ENCODE results near the gene AGBL1. TPM values are rescaled to one million over a fixed set of nuclear protein-coding genes. Genes with fewer than 3 reads are reported as not detected.
"Not testable (repeated sequence)": the region's sequence is repeated elsewhere in the genome, so short reads cannot be mapped to it uniquely, and the experiment has no call there.

The AGBL1 gene
- total RNA-seq, 2 experiments from 2014 or later = not detected

DNA sequence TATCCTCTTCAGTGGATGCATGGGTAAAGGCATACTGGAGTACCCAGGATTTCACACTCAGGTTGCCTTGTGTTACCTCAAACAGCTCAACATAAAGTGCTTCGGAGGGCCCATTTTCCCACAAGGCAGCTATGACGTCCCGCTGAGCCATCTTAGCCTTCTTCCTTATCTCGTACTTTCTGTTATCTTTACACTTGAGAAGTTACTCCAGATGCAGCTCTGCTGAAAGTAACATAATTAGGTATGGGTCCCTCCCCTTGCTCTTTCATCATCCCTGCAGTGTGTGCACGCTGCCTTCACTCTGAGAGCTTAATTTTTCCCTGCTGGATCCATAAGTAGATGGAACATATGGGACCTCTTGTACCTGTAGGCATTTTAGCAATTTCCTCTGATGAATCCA lies 410.3 kb downstream of the AGBL1 start:
- CTCF ChIA-PET = no interaction called here
- no peak overlapping the region for H3K4me3 Mint-ChIP-seq
- ATAC-seq = no peak
- DNase-seq = no peak
- H3K27ac Mint-ChIP-seq = no peak overlapping the region
- H3K9me3 Mint-ChIP-seq (ENCODE audit: low read depth) = peaks cover 2% of the 10 kb centered on the region
- no peaks in the 10 kb centered on the region for H3K27me3 Mint-ChIP-seq
- peaks cover 2% of the 10 kb centered on the region for H3K36me3 Mint-ChIP-seq
- no peaks in the 10 kb centered on the region for H3K4me1 Mint-ChIP-seq

- H3K36me3 Mint-ChIP-seq = peaks cover 2% of the 10 kb centered on the region
- H3K27ac Mint-ChIP-seq = no peak overlapping the region
- no peak overlapping the region for H3K4me3 Mint-ChIP-seq
- CTCF ChIA-PET = no interaction called here
- DNase-seq (no peak), ATAC-seq (no peak)
- H3K4me1 Mint-ChIP-seq = no peaks in the 10 kb centered on the region
- no peaks in the 10 kb centered on the region for H3K27me3 Mint-ChIP-seq
- peaks cover 2% of the 10 kb centered on the region for H3K9me3 Mint-ChIP-seq (ENCODE audit: low read depth)
Observed at GRCh38 chr15:86491118-86491517, 411.4 kb downstream of the AGBL1 start.

DNA sequence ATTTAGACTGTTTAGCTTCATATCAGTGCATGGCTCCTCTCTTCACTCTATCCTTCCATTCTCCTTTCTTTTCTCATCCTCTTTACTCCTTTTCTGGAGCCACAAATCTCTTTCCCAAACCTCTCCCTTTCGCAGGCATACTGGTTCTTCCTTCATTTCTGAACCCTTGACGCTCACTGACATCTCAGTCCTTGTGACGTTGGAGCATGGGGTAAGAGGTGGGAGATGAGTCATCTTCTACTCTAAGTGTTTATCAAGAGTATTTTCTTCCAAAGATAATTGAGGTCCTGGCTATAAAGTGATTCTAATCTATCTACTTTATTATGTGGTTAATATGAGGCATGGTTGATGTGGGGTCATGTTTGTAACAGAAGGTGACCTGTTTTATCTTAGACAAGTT lies 414.2 kb downstream of the AGBL1 start:
- no peak for DNase-seq
- no peaks in the 10 kb centered on the region for H3K27me3 Mint-ChIP-seq
- CTCF ChIA-PET = no interaction called here
- H3K27ac Mint-ChIP-seq = no peak overlapping the region
- peaks cover 2% of the 10 kb centered on the region for H3K36me3 Mint-ChIP-seq
- no peak overlapping the region for H3K4me3 Mint-ChIP-seq
- ATAC-seq = no peak
- peaks cover 2% of the 10 kb centered on the region for H3K9me3 Mint-ChIP-seq (ENCODE audit: low read depth)
- no peaks in the 10 kb centered on the region for H3K4me1 Mint-ChIP-seq

- Mint-ChIP-seq H3K36me3 (peaks cover 2% of the 10 kb centered on the region), H3K27ac (no peak overlapping the region), H3K4me1 (no peaks in the 10 kb centered on the region), H3K27me3 (no peaks in the 10 kb centered on the region), H3K4me3 (no peak overlapping the region), H3K9me3 (ENCODE audit: low read depth) (peaks cover 2% of the 10 kb centered on the region)
- ATAC-seq = no peak
- no peak for DNase-seq
- CTCF ChIA-PET = interaction anchor here (0.6 kb wide), 1 partner anchor 79 kb away, joined by 3 read pairs; no protein-coding TSS in a partner anchor
Observed at GRCh38 chr15:86494475-86494874, 414.8 kb downstream of the AGBL1 start.

DNA sequence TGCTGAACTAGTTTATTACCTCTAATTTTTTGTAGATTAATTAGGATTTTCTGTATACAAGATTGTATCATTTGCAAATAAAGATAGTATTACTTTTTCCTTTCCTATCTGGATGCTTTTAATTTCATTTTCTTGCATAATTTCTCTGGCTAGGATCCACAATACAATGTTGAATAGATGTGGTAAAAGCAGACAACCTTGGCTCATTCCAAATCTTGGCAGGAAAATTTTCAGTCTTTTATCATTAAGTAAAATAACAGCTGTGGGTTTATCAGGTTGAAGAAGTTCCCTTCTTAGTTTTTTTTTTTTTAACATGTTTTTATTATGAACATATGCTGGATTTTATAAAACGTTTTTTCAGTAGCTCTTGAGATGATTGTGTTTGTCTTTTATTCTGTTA lies 422.6 kb downstream of the AGBL1 start:
- no peaks in the 10 kb centered on the region for H3K27me3 Mint-ChIP-seq
- CTCF ChIA-PET = no interaction called here

GRCh38 chr15:86505951-86506350 lies 426.3 kb downstream of the AGBL1 start:
- Mint-ChIP-seq H3K4me3 (no peak overlapping the region), H3K27me3 (no peaks in the 10 kb centered on the region), H3K4me1 (no peaks in the 10 kb centered on the region), H3K36me3 (no peaks in the 10 kb centered on the region), H3K9me3 (ENCODE audit: low read depth) (peaks cover 2% of the 10 kb centered on the region), H3K27ac (no peak overlapping the region)
- DNase-seq (no peak), ATAC-seq (no peak)
- CTCF ChIA-PET = no interaction called here

More for the DNA sequence above, 422.6 kb downstream of the AGBL1 start:
- Mint-ChIP-seq H3K36me3 (no peaks in the 10 kb centered on the region), H3K4me1 (no peaks in the 10 kb centered on the region), H3K4me3 (no peak overlapping the region), H3K27ac (no peak overlapping the region), H3K9me3 (ENCODE audit: low read depth) (peaks cover 2% of the 10 kb centered on the region)
- ATAC-seq (no peak), DNase-seq (no peak)

DNA sequence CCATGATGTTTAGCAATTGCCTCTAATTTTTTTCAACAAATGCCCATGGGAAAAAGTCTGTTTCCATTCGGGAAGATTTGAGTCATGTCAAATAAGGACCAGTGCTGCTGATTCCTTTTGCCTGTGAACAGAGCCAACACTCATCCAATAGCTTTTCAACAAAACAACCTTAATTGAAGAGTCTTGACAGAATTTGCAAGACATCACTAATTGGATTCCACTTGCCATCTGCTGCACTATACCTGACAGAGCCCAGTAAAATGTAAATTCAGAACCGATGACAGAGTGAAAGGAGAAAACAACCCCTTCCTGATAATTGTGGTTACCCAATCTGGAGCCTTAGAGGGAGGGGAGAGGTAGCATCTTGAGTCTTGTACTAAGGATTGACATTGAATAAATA lies 426.7 kb downstream of the AGBL1 start:
- CTCF ChIA-PET = no interaction called here

GRCh38 chr15:86515625-86516024 lies 436.0 kb downstream of the AGBL1 start:
- DNase-seq (no peak), ATAC-seq (no peak)
- Mint-ChIP-seq H3K9me3 (ENCODE audit: low read depth) (no peaks in the 10 kb centered on the region), H3K4me3 (no peak overlapping the region), H3K36me3 (no peaks in the 10 kb centered on the region), H3K27ac (no peak overlapping the region), H3K4me1 (no peaks in the 10 kb centered on the region), H3K27me3 (no peaks in the 10 kb centered on the region)
- CTCF ChIA-PET = no interaction called here

More for the DNA sequence above, 426.7 kb downstream of the AGBL1 start:
- no peak for ATAC-seq
- no peak overlapping the region for H3K4me3 Mint-ChIP-seq
- no peak for DNase-seq
- H3K9me3 Mint-ChIP-seq (ENCODE audit: low read depth) = peaks cover 2% of the 10 kb centered on the region
- no peak overlapping the region for H3K27ac Mint-ChIP-seq
- H3K4me1 Mint-ChIP-seq = no peaks in the 10 kb centered on the region
- H3K27me3 Mint-ChIP-seq = no peaks in the 10 kb centered on the region
- H3K36me3 Mint-ChIP-seq = no peaks in the 10 kb centered on the region

- no peaks in the 10 kb centered on the region for H3K4me1 Mint-ChIP-seq
- H3K27me3 Mint-ChIP-seq = no peaks in the 10 kb centered on the region
- CTCF ChIA-PET = interaction anchor here (1.1 kb wide), 1 partner anchor 12 kb away, joined by 3 read pairs; no protein-coding TSS in a partner anchor
- H3K27ac Mint-ChIP-seq = no peak overlapping the region
- no peaks in the 10 kb centered on the region for H3K36me3 Mint-ChIP-seq
- peaks cover under 1% of the 10 kb centered on the region for H3K9me3 Mint-ChIP-seq (ENCODE audit: low read depth)
- DNase-seq (no peak), ATAC-seq (no peak)
- no peak overlapping the region for H3K4me3 Mint-ChIP-seq
Observed at GRCh38 chr15:86522721-86523120, 443.1 kb downstream of the AGBL1 start.

DNA sequence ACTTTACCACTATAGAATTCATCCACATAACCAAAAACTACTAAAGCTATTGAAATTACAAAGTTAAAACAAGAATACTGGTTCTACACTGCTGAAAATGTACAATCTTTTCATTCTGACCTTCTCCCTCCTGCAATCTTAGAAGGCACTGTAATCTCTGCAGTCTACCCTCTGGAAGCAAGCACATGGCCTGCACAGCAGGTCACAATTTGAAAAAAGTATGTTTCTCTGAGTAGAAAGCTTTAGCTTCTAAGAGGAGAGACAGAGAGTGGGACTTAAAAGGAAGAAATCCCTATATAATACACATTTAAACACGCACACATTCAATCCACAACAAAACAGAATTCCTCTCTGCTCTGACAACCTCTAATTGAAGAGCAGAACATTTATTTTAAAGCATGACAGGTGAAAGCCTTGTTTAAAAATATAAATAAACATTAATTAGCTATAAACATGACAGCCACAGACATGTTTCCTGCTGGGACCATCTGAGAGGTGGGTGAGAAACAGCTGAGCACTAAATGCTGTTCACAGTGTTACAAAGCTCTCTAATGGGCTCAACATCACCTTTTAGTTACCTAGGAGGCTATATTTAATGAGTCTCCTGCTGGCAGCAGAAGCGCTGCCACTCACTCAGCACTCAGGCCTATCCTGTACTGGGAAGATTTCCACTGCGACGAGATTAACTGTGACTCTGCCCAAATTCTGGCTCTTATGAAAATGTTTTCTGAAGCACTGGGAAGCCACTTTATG lies 447.4 kb downstream of the AGBL1 start:
- H3K27ac Mint-ChIP-seq = no peak overlapping the region
- ATAC-seq (no peak), DNase-seq (no peak)
- CTCF ChIA-PET = no interaction called here
- no peak overlapping the region for H3K4me3 Mint-ChIP-seq
- H3K9me3 Mint-ChIP-seq (ENCODE audit: low read depth) = peaks cover 2% of the 10 kb centered on the region
- no peaks in the 10 kb centered on the region for H3K27me3 Mint-ChIP-seq
- H3K36me3 Mint-ChIP-seq = no peaks in the 10 kb centered on the region
- H3K4me1 Mint-ChIP-seq = no peaks in the 10 kb centered on the region

GRCh38 chr15:86528094-86528493 lies 448.4 kb downstream of the AGBL1 start:
- ATAC-seq; H3K36me3 Mint-ChIP-seq; CTCF ChIA-PET; H3K27ac Mint-ChIP-seq; H3K4me3 Mint-ChIP-seq; H3K27me3 Mint-ChIP-seq; DNase-seq; H3K9me3 Mint-ChIP-seq (ENCODE audit: low read depth); H3K4me1 Mint-ChIP-seq: not testable (repeated sequence)

GRCh38 chr15:86538141-86538540 lies 458.5 kb downstream of the AGBL1 start:
- Mint-ChIP-seq H3K27ac (no peak overlapping the region), H3K27me3 (no peaks in the 10 kb centered on the region), H3K9me3 (ENCODE audit: low read depth) (no peaks in the 10 kb centered on the region), H3K4me3 (no peak overlapping the region), H3K36me3 (no peaks in the 10 kb centered on the region), H3K4me1 (no peaks in the 10 kb centered on the region)
- DNase-seq (no peak), ATAC-seq (no peak)
- CTCF ChIA-PET = no interaction called here

GRCh38 chr15:86540840-86541467 lies 461.3 kb downstream of the AGBL1 start:
- CTCF ChIA-PET = no interaction called here
- ATAC-seq = no peak
- H3K9me3 Mint-ChIP-seq (ENCODE audit: low read depth) = peaks cover 4% of the 10 kb centered on the region

DNA sequence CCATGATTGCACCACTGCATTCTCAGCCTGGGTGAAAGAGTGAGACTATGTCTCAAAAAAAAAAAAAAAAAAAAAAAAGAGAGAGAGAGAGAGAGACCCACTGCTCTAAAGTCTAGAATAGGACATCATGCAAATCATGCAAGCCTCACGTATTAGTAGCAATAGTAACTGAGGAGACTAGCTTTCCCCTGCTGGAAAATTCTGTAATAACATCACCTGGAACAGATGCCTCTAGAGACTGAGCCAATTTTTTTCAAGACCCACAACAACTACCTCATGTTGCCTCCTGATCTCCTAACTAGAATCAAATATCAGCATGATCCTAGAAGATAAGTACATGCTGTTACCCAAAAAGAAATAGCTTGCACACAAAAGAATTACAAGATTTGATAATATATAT lies 461.9 kb downstream of the AGBL1 start:
- ATAC-seq = no peak
- Mint-ChIP-seq H3K36me3 (no peaks in the 10 kb centered on the region), H3K4me3 (no peak overlapping the region), H3K9me3 (ENCODE audit: low read depth) (peaks cover 4% of the 10 kb centered on the region), H3K27me3 (no peaks in the 10 kb centered on the region), H3K4me1 (no peaks in the 10 kb centered on the region), H3K27ac (no peak overlapping the region)
- no peak for DNase-seq
- CTCF ChIA-PET = no interaction called here

More at GRCh38 chr15:86540840-86541467, 461.3 kb downstream of the AGBL1 start:
- Mint-ChIP-seq H3K27ac (no peak overlapping the region), H3K4me3 (no peak overlapping the region), H3K27me3 (no peaks in the 10 kb centered on the region), H3K4me1 (no peaks in the 10 kb centered on the region), H3K36me3 (no peaks in the 10 kb centered on the region)
- DNase-seq = no peak

Data from activated CD8-positive, alpha-beta memory T cell treated with anti-CD3 and anti-CD28 coated beads, Interleukin-2, amount 10 ng/mL, durations not matched to agents 7 days and 5 days (primary cell).